Trophoblast cell (in vitro differentiated cells and primary cell): Measurements from ENCODE around the gene ZBTB43.

Experiments
- DNase-seq, 2 donors: peaks; one replicate each; pipeline ENCODE4 v3.0.0-alpha.2; 2016
- H2AFZ ChIP-seq: 2 replicates; pipeline ENCODE4 v1.6.1; 2013; ENCODE audit warnings: low read length, moderate library complexity, mild to moderate bottlenecking; ENCODE audit not compliant: insufficient read depth, poor library complexity
- H2AK5ac ChIP-seq: 2 replicates; pipeline ENCODE4 v1.6.1; 2013; ENCODE audit warnings: mild to moderate bottlenecking, low read length
- H2BK120ac ChIP-seq: 2 replicates; pipeline ENCODE4 v1.6.1; 2013; ENCODE audit warnings: low read length, mild to moderate bottlenecking, moderate library complexity; ENCODE audit not compliant: insufficient read depth, poor library complexity
- H2BK12ac ChIP-seq: 2 replicates; pipeline ENCODE4 v1.6.1; 2013; ENCODE audit warnings: mild to moderate bottlenecking, low read length, moderate library complexity
- H2BK5ac ChIP-seq: 2 replicates; pipeline ENCODE4 v1.6.1; 2013; ENCODE audit warnings: low read length, low read depth, moderate library complexity, mild to moderate bottlenecking; ENCODE audit not compliant: poor library complexity
- H3K14ac ChIP-seq: 2 replicates; pipeline ENCODE4 v1.6.1; 2013; ENCODE audit warnings: mild to moderate bottlenecking, low read length
- H3K18ac ChIP-seq: 2 replicates; pipeline ENCODE4 v1.6.1; 2013; ENCODE audit warnings: mild to moderate bottlenecking, low read length
- H3K23ac ChIP-seq: 2 replicates; pipeline ENCODE4 v1.6.1; 2013; ENCODE audit warnings: low read length
- H3K27ac ChIP-seq: 2 replicates; pipeline ENCODE4 v1.5.1; 2013; ENCODE audit warnings: low read depth, mild to moderate bottlenecking, inconsistent platforms, low read length, moderate library complexity
- H3K27me3 ChIP-seq: 2 replicates; pipeline ENCODE4 v1.6.1; 2013; ENCODE audit warnings: inconsistent platforms, mild to moderate bottlenecking, low read length, moderate library complexity; ENCODE audit not compliant: insufficient read depth
- H3K36me3 ChIP-seq, 2 experiments: 1 replicate in 1 of 2; 2 replicates in 1 of 2; pipeline ENCODE4 v1.6.1; 2013; ENCODE audit warnings: low read length in 2 of 2, mild to moderate bottlenecking in 2 of 2, moderate library complexity in 1 of 2; ENCODE audit not compliant: insufficient read depth in 2 of 2, control insufficient read depth in 1 of 2
- H3K4ac ChIP-seq: 2 replicates; pipeline ENCODE4 v1.6.1; 2013; ENCODE audit warnings: low read depth, mild to moderate bottlenecking, low read length, moderate library complexity
- H3K4me1 ChIP-seq, 2 experiments: 1 replicate in 1 of 2; 2 replicates in 1 of 2; pipeline ENCODE4 v1.6.1; 2013; ENCODE audit warnings: low read length in 2 of 2, mild to moderate bottlenecking in 2 of 2, moderate library complexity in 1 of 2; ENCODE audit not compliant: insufficient read depth in 2 of 2, control insufficient read depth in 1 of 2
- H3K4me2 ChIP-seq: 2 replicates; pipeline ENCODE4 v1.6.1; 2013; ENCODE audit warnings: inconsistent platforms, mild to moderate bottlenecking, low read length, moderate library complexity
- H3K4me3 ChIP-seq: 2 replicates; pipeline ENCODE4 v1.5.1; 2013; ENCODE audit warnings: mild to moderate bottlenecking, low read depth, low read length, inconsistent platforms
- H3K79me1 ChIP-seq: one replicate; pipeline ENCODE4 v1.6.1; 2013; ENCODE audit warnings: low read length
- H3K79me2 ChIP-seq: 2 replicates; pipeline ENCODE4 v1.6.1; 2013; ENCODE audit warnings: low read length, mild to moderate bottlenecking; ENCODE audit not compliant: control insufficient read depth, insufficient read depth, poor library complexity
- H3K9ac ChIP-seq: 2 replicates; pipeline ENCODE4 v1.6.1; 2013; ENCODE audit warnings: mild to moderate bottlenecking, low read length
- H3K9me3 ChIP-seq: 2 replicates; pipeline ENCODE4 v1.6.1; 2013; ENCODE audit warnings: low read depth, mild to moderate bottlenecking, control low read depth, inconsistent platforms, low read length; ENCODE audit not compliant: insufficient read depth
- H4K12ac ChIP-seq: 2 replicates; pipeline ENCODE4 v1.6.1; 2013; ENCODE audit warnings: low read depth, mild to moderate bottlenecking, low read length, moderate library complexity
- H4K8ac ChIP-seq: 2 replicates; pipeline ENCODE4 v1.6.1; 2013; ENCODE audit warnings: low read depth, mild to moderate bottlenecking, low read length, moderate library complexity
- H4K91ac ChIP-seq: one replicate; pipeline ENCODE4 v1.6.1; 2013; ENCODE audit warnings: low read depth, mild to moderate bottlenecking, low read length, moderate library complexity
- WGBS: extraction: QIAGEN DNeasy Blood & Tissue Kit; methylation state at CpG from one replicate; pipeline ENCODE4 v1.1.7; 2013; ENCODE audit warnings: missing lambda C conversion rate; ENCODE audit not compliant: insufficient read length, insufficient coverage; ENCODE audit errors: extremely low coverage; 5-methylcytosine and 5-hydroxymethylcytosine counted together

Gene ZBTB43

GRCh38 chr9:126842977-126843799, 38.3 kb downstream of the ZBTB43 start:
- Histone ChIP-seq H3K4me3 (peak overlapping the region; percentile 8), H3K14ac (no peak overlapping the region), H4K8ac (no peak overlapping the region), H4K12ac (no peak overlapping the region), H3K9me3 (no peaks in the 10 kb centered on the region), H2BK5ac (no peak overlapping the region), H3K4me1 (peaks cover 0 to 2% of the 10 kb centered on the region in 2 experiments), H3K4me2 (no peak overlapping the region), H3K4ac (no peak overlapping the region), H3K23ac (no peak overlapping the region), H3K9ac (no peak overlapping the region), H2BK12ac (no peak overlapping the region), H3K18ac (no peak overlapping the region), H2BK120ac (no peak overlapping the region), H3K36me3 (peaks cover 0 to 3% of the 10 kb centered on the region in 2 experiments), H3K79me2 (no peaks in the 10 kb centered on the region), H2AK5ac (no peak overlapping the region), H4K91ac (no peak overlapping the region), H2AFZ (no peak overlapping the region), H3K27ac (no peak overlapping the region), H3K27me3 (no peaks in the 10 kb centered on the region), H3K79me1 (no peaks in the 10 kb centered on the region)
- whole genome bisulfite sequencing = no CpG with 5 or more reads among the region's 10 CpGs
- DNase-seq = no peak

GRCh38 chr9:126844085-126844484, 39.2 kb downstream of the ZBTB43 start:
- WGBS = no CpG with 5 or more reads among the region's 5 CpGs
- Histone ChIP-seq H2AFZ (no peak overlapping the region), H3K18ac (no peak overlapping the region), H4K8ac (no peak overlapping the region), H3K27me3 (no peaks in the 10 kb centered on the region), H3K79me2 (no peaks in the 10 kb centered on the region), H3K23ac (no peak overlapping the region), H3K4ac (no peak overlapping the region), H3K4me2 (no peak overlapping the region), H3K79me1 (no peaks in the 10 kb centered on the region), H3K14ac (no peak overlapping the region), H3K9ac (no peak overlapping the region), H4K91ac (no peak overlapping the region), H3K9me3 (peaks cover 2% of the 10 kb centered on the region), H3K27ac (no peak overlapping the region), H2BK12ac (no peak overlapping the region), H4K12ac (no peak overlapping the region), H2BK120ac (no peak overlapping the region), H2AK5ac (no peak overlapping the region), H2BK5ac (no peak overlapping the region), H3K36me3 (no peaks in the 10 kb centered on the region), H3K4me3 (no peak overlapping the region), H3K4me1 (peaks cover 0 to 2% of the 10 kb centered on the region in 2 experiments)
- no peak for DNase-seq

GRCh38 chr9:126847051-126847450, 42.2 kb downstream of the ZBTB43 start:
- Histone ChIP-seq H2BK120ac (no peak overlapping the region), H4K12ac (no peak overlapping the region), H2BK5ac (no peak overlapping the region), H2AK5ac (no peak overlapping the region), H2AFZ (no peak overlapping the region), H3K27ac (no peak overlapping the region), H4K8ac (no peak overlapping the region), H3K9ac (no peak overlapping the region), H2BK12ac (no peak overlapping the region), H4K91ac (no peak overlapping the region), H3K18ac (no peak overlapping the region), H3K4ac (no peak overlapping the region), H3K9me3 (peaks cover 2% of the 10 kb centered on the region), H3K4me2 (no peak overlapping the region), H3K4me1 (no peaks in the 10 kb centered on the region), H3K23ac (no peak overlapping the region), H3K27me3 (no peaks in the 10 kb centered on the region), H3K4me3 (no peak overlapping the region), H3K14ac (no peak overlapping the region), H3K36me3 (no peaks in the 10 kb centered on the region), H3K79me1 (no peaks in the 10 kb centered on the region), H3K79me2 (no peaks in the 10 kb centered on the region)
- DNase-seq = no peak
- WGBS = no CpG with 5 or more reads among the region's 8 CpGs

- Histone ChIP-seq H2AK5ac (no peak overlapping the region), H3K18ac (no peak overlapping the region), H3K9me3 (peaks cover 2% of the 10 kb centered on the region), H3K9ac (no peak overlapping the region), H3K23ac (no peak overlapping the region), H3K27me3 (no peaks in the 10 kb centered on the region), H3K79me2 (no peaks in the 10 kb centered on the region), H3K27ac (no peak overlapping the region), H2BK5ac (no peak overlapping the region), H3K4me1 (peaks cover 0 to 2% of the 10 kb centered on the region in 2 experiments), H4K91ac (no peak overlapping the region), H2AFZ (no peak overlapping the region), H3K4ac (no peak overlapping the region), H2BK120ac (no peak overlapping the region), H3K4me3 (no peak overlapping the region), H2BK12ac (no peak overlapping the region), H3K14ac (no peak overlapping the region), H3K36me3 (no peaks in the 10 kb centered on the region), H4K12ac (no peak overlapping the region), H3K4me2 (no peak overlapping the region), H4K8ac (no peak overlapping the region), H3K79me1 (no peaks in the 10 kb centered on the region)
- no CpG with 5 or more reads among the region's 8 CpGs for WGBS
- no peak for DNase-seq
Observed at GRCh38 chr9:126849591-126850225, 44.9 kb downstream of the ZBTB43 start.
